Colonic mucosa (tissue), 4 donors: Measurements from ENCODE around the gene CCNF. TPM values are rescaled to one million over a fixed set of nuclear protein-coding genes. Genes with fewer than 3 reads are reported as not detected.
A peak's percentile ranks its signal among the peaks of the same experiment; 100 is the strongest.

ENCODE experiments used
- DNase-seq: peaks from one replicate; pipeline ENCODE4 v3.0.0-alpha.2; 2020
- H3K27ac ChIP-seq: fragments of 200-600 bp; one replicate; pipeline ENCODE4 v1.8.0; 2021
- H3K27me3 ChIP-seq: fragments of 200-600 bp; one replicate; pipeline ENCODE4 v1.8.0; 2021
- H3K36me3 ChIP-seq: fragments of 200-600 bp; one replicate; pipeline ENCODE4 v1.8.0; 2021
- H3K4me1 ChIP-seq: fragments of 200-600 bp; one replicate; pipeline ENCODE4 v1.8.0; 2021; ENCODE audit warnings: mild to moderate bottlenecking
- H3K4me3 ChIP-seq: fragments of 200-600 bp; one replicate; pipeline ENCODE4 v1.8.0; 2021
- H3K9ac ChIP-seq, 2 donors: one replicate each; pipeline ENCODE4 v1.7.0; 2013; ENCODE audit warnings: control low read depth in 2 of 2, low read depth in 2 of 2, low read length in 2 of 2
- H3K9me3 ChIP-seq: fragments of 200-600 bp; one replicate; pipeline ENCODE4 v1.8.0; 2021
- intact Hi-C: fragments of 100-400 bp; cut with DNase I; formaldehyde crosslinking; loops from one replicate; pipeline ENCODE4 v1.14.1; 2022
- total RNA-seq, 2 donors: library from RNA; stranded (reverse); fragmentation: NEBNext Ultra II Directional in 1 of 2; extraction: Animal tissue kit (Norgen Biotek cat#: 25700) in 1 of 2; gene quantifications; one replicate each; pipeline ENCODE4 v1.2.1, GENCODE V29; 2021
- TF ChIP-seq, protein P1 (sequence below): fragments of 200-600 bp; IDR thresholded peaks from one replicate; pipeline ENCODE4 v1.8.0; 2022; ENCODE audit warnings: antibody characterized with exemption, mild to moderate bottlenecking
- donor health status: healthy.
- donor health status: DM: no; HTN: no; CAD: no.
- donor health status: DM: no; HTN: no; CAD: no.

The CCNF gene
- total RNA-seq, 2 donors from 2014 or later = 8.6 to 38.2 TPM

DNA sequence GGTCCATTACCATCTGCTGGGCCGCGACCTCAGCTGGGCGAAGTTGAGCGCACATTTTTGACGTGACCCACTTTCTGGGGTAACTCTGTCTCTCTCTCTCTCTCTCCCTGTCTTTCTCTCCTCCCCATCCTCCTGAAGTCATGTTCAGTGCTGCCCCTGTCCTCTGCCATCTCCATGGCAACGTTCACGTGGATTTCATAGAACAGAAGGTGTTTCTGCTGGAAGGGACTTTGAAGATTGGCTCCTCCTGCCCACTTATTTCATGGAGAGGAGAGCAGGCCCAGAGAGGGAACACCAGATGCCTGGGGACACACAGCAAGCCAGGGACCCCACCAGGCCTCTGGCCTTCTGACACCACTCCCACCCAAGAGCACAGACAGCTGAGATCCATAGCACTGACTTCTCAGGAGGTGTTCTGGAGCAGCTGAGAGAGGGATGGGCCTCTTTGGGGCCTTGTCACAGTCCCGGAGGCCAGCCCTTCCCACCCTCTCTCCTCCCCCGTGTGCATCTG lies 4.2 kb upstream of the CCNF start:
- H3K4me3 ChIP-seq = no peak overlapping the region
- H3K27ac ChIP-seq = no peak overlapping the region
- intact Hi-C loops = loop anchor here (5.0 kb wide), 1 partner anchor 83 kb away; the partner anchor contains the start of gene ABCA3
- H3K4me1 ChIP-seq = peaks cover under 1% of the 10 kb centered on the region
- H3K36me3 ChIP-seq = no peaks in the 10 kb centered on the region
- H3K27me3 ChIP-seq = no peaks in the 10 kb centered on the region
- H3K9me3 ChIP-seq = no peaks in the 10 kb centered on the region
- no peak overlapping the region for H3K9ac ChIP-seq
- DNase-seq = no peak
- TF ChIP-seq, protein P1, sequence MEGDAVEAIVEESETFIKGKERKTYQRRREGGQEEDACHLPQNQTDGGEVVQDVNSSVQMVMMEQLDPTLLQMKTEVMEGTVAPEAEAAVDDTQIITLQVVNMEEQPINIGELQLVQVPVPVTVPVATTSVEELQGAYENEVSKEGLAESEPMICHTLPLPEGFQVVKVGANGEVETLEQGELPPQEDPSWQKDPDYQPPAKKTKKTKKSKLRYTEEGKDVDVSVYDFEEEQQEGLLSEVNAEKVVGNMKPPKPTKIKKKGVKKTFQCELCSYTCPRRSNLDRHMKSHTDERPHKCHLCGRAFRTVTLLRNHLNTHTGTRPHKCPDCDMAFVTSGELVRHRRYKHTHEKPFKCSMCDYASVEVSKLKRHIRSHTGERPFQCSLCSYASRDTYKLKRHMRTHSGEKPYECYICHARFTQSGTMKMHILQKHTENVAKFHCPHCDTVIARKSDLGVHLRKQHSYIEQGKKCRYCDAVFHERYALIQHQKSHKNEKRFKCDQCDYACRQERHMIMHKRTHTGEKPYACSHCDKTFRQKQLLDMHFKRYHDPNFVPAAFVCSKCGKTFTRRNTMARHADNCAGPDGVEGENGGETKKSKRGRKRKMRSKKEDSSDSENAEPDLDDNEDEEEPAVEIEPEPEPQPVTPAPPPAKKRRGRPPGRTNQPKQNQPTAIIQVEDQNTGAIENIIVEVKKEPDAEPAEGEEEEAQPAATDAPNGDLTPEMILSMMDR = no peak

DNA sequence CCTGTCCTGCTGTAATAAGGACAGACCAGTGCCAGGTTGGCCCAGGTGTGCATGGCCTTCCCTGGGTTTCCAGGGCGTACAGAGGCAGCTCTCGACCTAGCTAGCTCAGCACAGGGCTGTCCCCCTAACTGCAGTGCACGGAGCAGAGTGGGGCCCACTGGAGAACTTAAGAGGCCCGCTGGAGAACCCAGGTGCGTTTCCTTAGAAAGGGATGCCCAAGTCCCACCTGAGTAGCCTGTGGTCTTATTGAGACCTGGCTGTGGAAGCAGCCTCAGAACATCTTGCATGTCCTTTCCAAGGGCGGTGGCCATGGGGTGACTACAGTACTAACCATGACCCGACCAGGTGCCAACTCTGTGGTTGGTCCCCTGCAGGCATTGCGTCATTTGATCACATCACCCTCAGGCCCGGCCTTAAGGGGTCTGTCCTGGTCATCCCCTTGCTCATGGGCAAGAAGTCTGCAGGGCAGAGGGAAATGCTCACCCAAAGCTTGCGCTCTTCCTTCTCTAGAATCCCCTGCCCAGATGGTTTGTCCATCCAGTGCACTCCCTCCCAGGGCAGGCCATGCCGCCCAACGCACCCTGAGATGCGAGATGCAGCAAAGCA lies 3.3 kb upstream of the CCNF start:
- Histone ChIP-seq H3K4me3 (no peak overlapping the region), H3K36me3 (no peaks in the 10 kb centered on the region), H3K9me3 (no peaks in the 10 kb centered on the region), H3K4me1 (peaks cover 7% of the 10 kb centered on the region), H3K9ac (no peak overlapping the region), H3K27me3 (no peaks in the 10 kb centered on the region), H3K27ac (no peak overlapping the region)
- TF ChIP-seq, protein P1 = no peak
- intact Hi-C loops = loop anchor here (5.0 kb wide), 1 partner anchor 84 kb away; the partner anchor contains the start of gene ABCA3
- no peak for DNase-seq

DNA sequence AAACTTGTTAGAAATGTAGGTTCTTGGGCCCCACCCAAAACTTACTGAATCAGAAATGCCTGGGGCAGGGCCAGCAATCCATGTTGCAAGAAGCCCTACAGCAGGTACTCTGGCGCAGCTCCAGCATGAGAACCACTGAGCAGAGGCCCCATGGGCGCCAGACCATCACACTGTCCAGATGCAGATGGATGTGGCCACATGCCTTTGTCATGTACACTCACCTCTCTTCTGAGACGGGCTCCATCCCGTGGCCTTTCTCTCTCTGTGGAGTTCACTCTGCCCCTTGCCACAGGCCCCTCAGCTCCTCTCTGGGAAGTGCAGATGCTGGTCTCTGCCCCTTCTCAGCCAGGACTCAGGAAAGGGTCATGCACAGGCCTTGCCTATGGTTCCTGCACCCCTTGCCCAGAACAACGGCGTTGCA lies 2.3 kb upstream of the CCNF start:
- DNase-seq = no peak
- TF ChIP-seq, protein P1 = no peak
- Histone ChIP-seq H3K36me3 (no peaks in the 10 kb centered on the region), H3K4me1 (peaks cover 7% of the 10 kb centered on the region), H3K27me3 (no peaks in the 10 kb centered on the region), H3K27ac (no peak overlapping the region), H3K9me3 (no peaks in the 10 kb centered on the region), H3K9ac (no peak overlapping the region), H3K4me3 (no peak overlapping the region)
- intact Hi-C loops = loop anchor here (5.0 kb wide), 1 partner anchor 85 kb away; the partner anchor contains the start of gene ABCA3

- Histone ChIP-seq H3K9me3 (no peaks in the 10 kb centered on the region), H3K4me3 (no peak overlapping the region)
- intact Hi-C loops = loop anchor here (5.0 kb wide), 1 partner anchor 85 kb away; the partner anchor contains the start of gene ABCA3
Measured at GRCh38 chr16:2427526-2427925, 1.7 kb upstream of the CCNF start.

DNA sequence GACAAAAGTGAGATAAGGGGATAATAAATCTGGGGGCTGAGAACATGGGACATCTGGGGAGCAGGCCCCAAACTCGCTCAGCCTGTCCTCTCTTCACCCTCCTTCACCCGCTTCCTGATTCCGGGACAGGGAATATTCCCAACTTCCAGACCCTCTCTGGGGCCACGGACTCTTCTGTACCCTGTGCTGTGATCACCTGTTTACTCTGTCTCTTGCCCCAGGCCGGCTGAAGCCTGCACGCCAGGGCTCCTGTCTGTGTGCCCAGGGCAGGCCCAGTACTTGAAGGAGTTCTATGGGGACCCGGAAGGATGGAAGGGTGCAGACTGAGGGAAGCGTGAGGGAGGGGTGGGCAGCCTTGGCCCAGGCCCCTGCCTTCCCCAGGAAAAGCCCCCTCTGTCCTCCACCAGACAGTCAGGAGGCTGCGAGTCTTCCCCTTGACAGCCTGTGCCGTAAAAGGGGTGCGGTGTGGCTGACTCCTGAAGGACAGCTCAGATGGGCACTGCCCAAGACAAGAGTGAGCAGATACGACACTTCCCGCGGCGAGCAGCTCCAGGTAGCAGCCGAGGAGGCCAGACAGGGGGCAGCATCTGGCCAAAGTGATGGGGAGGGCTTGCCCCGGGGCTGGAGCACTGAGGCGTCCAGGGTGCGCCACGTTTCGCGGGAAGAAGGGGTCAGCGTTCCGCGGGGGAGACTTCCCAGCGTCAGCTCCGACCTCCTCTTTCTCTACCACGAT lies 1.0 kb upstream of the CCNF start:
- peak; percentile 58 for DNase-seq
- H3K4me3 ChIP-seq = peak overlapping the region; percentile 81
- no peaks in the 10 kb centered on the region for H3K27me3 ChIP-seq
- H3K4me1 ChIP-seq = peaks cover 7% of the 10 kb centered on the region
- no peaks in the 10 kb centered on the region for H3K36me3 ChIP-seq
- H3K27ac ChIP-seq = peak overlapping the region; percentile 49
- peak overlapping the region; percentile 76 to 85 for H3K9ac ChIP-seq
- intact Hi-C loops = loop anchor here (5.0 kb wide), 1 partner anchor 86 kb away; the partner anchor contains the start of gene ABCA3
- TF ChIP-seq, protein P1 = peak; percentile 20
- H3K9me3 ChIP-seq = no peaks in the 10 kb centered on the region

More at GRCh38 chr16:2427526-2427925, 1.7 kb upstream of the CCNF start:
- H3K27me3 ChIP-seq = no peaks in the 10 kb centered on the region
- TF ChIP-seq, protein P1 = no peak
- no peak overlapping the region for H3K9ac ChIP-seq
- DNase-seq = no peak
- H3K4me1 ChIP-seq = peaks cover 7% of the 10 kb centered on the region
- H3K36me3 ChIP-seq = no peaks in the 10 kb centered on the region
- H3K27ac ChIP-seq = no peak overlapping the region
